A549 treated with CpdA at 1 μM for 4 hours (cell line): ENCODE results near the gene SEMA6C. TPM values are rescaled to one million over a fixed set of nuclear protein-coding genes. Genes with fewer than 3 reads are reported as not detected.

Source experiments
- total RNA-seq: library from RNA; stranded (reverse); fragments of 200-300 nt; extraction: Qiagen RNA extraction; gene quantifications from 5 replicates; pipeline ENCODE4 v1.2.3, GENCODE V29; 2022; ENCODE audit warnings: low read depth

SEMA6C gene
- total RNA-seq, result 1.0 to 3.0 TPM (median 1.9 TPM) in 5 replicates

DNA sequence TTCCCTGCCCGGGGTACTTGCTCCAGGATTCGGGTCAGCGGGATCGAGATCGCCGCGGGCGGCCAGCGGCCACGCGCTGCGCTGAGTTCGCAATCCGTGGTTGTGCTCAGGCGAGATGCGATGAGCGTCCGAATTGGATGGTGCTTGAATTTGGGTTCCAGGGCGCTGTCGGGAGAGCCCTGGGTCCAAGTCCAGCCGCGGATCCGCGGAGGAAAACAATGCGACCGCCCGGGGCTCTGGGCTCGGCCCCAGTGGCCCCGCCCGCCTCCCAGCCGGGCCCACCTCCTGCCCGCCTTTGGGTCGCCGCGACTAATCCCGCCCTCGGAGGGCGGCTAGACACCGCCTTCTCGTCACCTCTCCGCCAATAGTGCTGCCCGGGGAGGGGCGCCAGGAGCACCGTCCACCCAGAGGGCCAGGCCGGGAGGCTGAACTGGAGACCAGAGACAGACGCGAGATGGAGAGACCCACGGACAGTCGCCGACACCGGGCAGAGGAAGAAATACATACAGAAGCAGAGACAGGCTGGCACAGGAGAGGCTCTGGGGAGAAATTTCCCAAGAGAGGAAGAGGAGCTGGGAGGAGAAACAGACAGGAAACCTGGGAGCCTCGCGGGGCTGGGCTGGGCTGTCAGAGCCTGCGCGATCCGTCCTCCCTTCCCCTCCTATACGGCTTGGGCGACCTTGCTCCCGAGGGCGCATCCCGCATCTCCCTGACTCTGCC is at the start of gene SEMA6C:
Gene SEMA6C, minus strand, starts transcription at position 220 of the 720 bp plus-strand sequence. CDS start 4,010 bp downstream, outside the sequence.

GRCh38 chr1:151189637-151190445 is 43.4 kb upstream of the SEMA6C start, which contains the start of gene VPS72:
VPS72 (minus strand) TSS chr1:151190197; CDS start chr1:151190121, 76 bp downstream.

GRCh38 chr1:151175863-151176262 is 29.4 kb upstream of the SEMA6C start, which contains the start of gene TMOD4:
TMOD4 (minus strand) TSS chr1:151175981; CDS start chr1:151174875, 1,106 bp downstream.

GRCh38 chr1:151165738-151166504 is 19.5 kb upstream of the SEMA6C start, which contains the start of the genes LYSMD1 and SCNM1:
LYSMD1 (minus strand) TSS chr1:151165902; CDS start chr1:151165258, 644 bp downstream.
SCNM1 (plus strand) TSS chr1:151166144; CDS start chr1:151166153, 9 bp downstream.

GRCh38 chr1:151156515-151156819 is 10.0 kb upstream of the SEMA6C start, which contains the start of gene TNFAIP8L2:
TNFAIP8L2 (plus strand) TSS chr1:151156649; CDS start chr1:151158698, 2,049 bp downstream.

Other genes starting within 250 kb of the SEMA6C start
- gene SETDB1, start 220.3 kb downstream of the SEMA6C start, total RNA-seq, result 22.9 to 24.6 TPM (median 23.6 TPM) in 5 replicates
- gene CERS2, start 171.8 kb downstream of the SEMA6C start, total RNA-seq, result 249 to 266 TPM (median 256 TPM) in 5 replicates
- 0.70 to 1.3 TPM (median 0.83 TPM) in 5 replicates for gene ANXA9, start 164.3 kb downstream of the SEMA6C start, total RNA-seq
- 2.4 to 3.7 TPM (median 3.0 TPM) in 5 replicates for gene MINDY1, start 139.7 kb downstream of the SEMA6C start, total RNA-seq
- gene PRUNE1, start 138.2 kb downstream of the SEMA6C start, total RNA-seq, result 12.4 to 16.7 TPM (median 14.9 TPM) in 5 replicates
- 0.09 to 0.12 TPM (median 0.11 TPM) in 4 of 5 replicates, not detected in the other for gene BNIPL, start 110.0 kb downstream of the SEMA6C start, total RNA-seq
- 5.5 to 9.1 TPM (median 7.4 TPM) in 5 replicates for gene C1orf56, start 98.9 kb downstream of the SEMA6C start, total RNA-seq
- 68.9 to 77.7 TPM (median 75.0 TPM) in 5 replicates for gene CDC42SE1, start 87.0 kb downstream of the SEMA6C start, total RNA-seq
- gene MLLT11, start 86.2 kb downstream of the SEMA6C start, total RNA-seq, result 15.1 to 18.7 TPM (median 17.2 TPM) in 5 replicates
- 2.1 to 3.9 TPM (median 3.8 TPM) in 5 replicates for gene GABPB2, start 75.9 kb downstream of the SEMA6C start, total RNA-seq
- not detected in 5 replicates for gene TNFAIP8L2, start 10.0 kb upstream of the SEMA6C start, total RNA-seq
- 5.5 to 9.9 TPM (median 5.7 TPM) in 5 replicates for gene LYSMD1, start 19.3 kb upstream of the SEMA6C start, total RNA-seq
- gene SCNM1, start 19.5 kb upstream of the SEMA6C start, total RNA-seq, result 43.2 to 48.0 TPM (median 45.2 TPM) in 5 replicates
- gene TMOD4, start 29.4 kb upstream of the SEMA6C start, total RNA-seq, result 0.25 to 0.35 TPM in 2 of 5 replicates, not detected in the others
- 44.8 to 61.9 TPM (median 47.4 TPM) in 5 replicates for gene VPS72, start 43.6 kb upstream of the SEMA6C start, total RNA-seq
- 41.8 to 52.4 TPM (median 45.2 TPM) in 5 replicates for gene PIP5K1A, start 51.9 kb upstream of the SEMA6C start, total RNA-seq
- gene PSMD4, start 108.1 kb upstream of the SEMA6C start, total RNA-seq, result 165 to 226 TPM (median 194 TPM) in 5 replicates
- gene ZNF687, start 135.7 kb upstream of the SEMA6C start, total RNA-seq, result 13.1 to 15.6 TPM (median 14.6 TPM) in 5 replicates
- 23.9 to 30.9 TPM (median 29.1 TPM) in 5 replicates for gene PI4KB, start 180.8 kb upstream of the SEMA6C start, total RNA-seq
- 27.3 to 30.3 TPM (median 28.2 TPM) in 5 replicates for gene RFX5, start 200.6 kb upstream of the SEMA6C start, total RNA-seq
- gene SELENBP1, start 226.1 kb upstream of the SEMA6C start, total RNA-seq, result 5.0 to 7.4 TPM (median 5.6 TPM) in 5 replicates